Inferior parietal cortex (tissue), 1 donor: ENCODE data around the gene MYOM1.
"Not testable (repeated sequence)": the region's sequence is repeated elsewhere in the genome, so short reads cannot be mapped to it uniquely, and the experiment has no call there.

Experiments used
- DNase-seq: peaks from one replicate; pipeline ENCODE4 v3.0.0-alpha.2; 2016; ENCODE audit errors: extremely low spot score

The MYOM1 gene

DNA sequence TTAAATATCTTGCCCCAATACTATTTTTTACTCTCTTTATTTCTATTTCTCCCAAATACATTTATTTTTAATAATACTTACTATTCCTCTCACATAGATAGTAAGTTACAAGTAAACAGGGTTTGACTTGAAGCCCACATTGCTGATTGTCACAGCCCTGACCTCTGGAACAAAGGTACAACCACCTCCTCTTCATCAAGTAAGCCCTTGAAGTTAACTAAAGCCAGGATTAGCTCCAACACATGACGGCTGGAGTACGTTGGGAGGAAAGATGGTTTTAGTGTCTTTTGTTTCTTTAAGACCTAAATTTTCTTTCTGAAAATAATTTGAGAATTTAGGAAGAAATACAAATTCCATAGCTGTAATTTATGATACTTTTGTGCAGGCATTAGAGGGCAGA is 949 bp downstream of the MYOM1 start:
- no peak for DNase-seq

DNA sequence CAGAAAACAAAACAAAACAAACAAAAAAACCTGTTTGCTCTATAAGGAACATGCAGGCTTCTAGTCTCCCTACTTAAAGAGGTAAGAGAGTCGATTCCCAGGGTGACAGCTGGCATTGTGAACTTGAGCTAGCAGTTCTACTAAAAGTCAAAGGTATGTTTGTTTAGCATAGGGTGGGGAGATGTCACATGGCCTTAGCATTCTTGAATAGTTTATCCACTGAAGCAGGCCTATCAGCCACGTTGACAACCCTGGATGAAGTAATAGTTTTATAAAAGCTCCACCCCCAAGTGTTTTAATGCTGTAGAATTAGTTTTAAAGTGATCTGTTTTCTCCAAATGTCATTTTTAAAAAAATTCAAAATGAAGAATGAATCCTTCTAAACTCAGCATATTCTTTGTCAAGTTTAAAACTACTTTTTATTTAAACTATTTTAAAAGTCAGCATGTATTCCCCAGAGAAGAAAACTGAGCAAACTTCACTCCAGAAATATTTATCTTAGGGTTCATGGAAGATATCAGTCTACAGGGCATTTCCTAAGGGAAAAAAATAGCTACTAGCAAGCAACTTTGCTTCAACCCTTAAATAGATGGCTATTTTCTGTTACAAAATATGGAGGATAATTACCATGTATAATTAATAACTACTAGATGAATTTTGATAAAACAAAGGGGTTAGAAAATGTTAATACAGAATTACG is 1.7 kb downstream of the MYOM1 start:
- DNase-seq: no peak

- DNase-seq: no peak
Measured at GRCh38 chr18:3216987-3217386, 2.8 kb downstream of the MYOM1 start.

DNA sequence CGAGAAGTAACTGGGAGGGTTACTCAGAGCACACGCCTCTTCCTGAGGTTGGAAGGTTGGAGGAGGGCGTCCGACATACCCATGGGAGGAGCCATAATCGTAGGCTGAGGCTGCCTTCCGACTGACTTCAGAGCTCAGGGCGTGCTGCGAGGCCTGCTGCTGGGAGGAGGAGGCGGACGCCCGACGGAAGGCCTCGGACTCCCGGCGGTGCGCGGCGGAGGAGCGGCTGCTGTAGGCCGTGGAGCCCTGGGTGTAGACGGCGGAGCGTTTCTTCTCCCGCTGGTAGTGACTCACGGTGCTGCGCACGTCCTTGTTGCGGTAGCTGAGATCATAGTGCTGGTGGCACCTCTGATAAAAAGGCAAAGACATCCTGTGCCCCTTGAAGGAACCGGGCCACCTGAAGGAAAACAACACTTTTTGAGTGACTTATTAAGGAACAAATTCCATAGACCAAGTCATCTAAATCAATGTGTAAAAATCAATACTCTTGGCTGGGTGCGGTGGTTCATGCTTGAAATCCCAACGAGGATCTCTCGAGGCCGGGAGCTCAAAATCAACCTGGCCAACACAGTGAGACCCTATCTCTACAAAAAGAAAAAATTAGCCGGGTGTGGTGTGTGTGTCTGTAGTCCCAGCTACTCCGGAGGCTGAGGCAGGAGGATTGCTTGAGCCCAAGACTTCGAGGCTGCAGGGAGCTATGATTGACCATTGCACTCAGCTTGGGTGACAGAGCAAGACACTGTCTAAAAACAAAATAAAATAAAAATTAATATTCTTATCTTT is 4.7 kb downstream of the MYOM1 start:
- no peak for DNase-seq

DNA sequence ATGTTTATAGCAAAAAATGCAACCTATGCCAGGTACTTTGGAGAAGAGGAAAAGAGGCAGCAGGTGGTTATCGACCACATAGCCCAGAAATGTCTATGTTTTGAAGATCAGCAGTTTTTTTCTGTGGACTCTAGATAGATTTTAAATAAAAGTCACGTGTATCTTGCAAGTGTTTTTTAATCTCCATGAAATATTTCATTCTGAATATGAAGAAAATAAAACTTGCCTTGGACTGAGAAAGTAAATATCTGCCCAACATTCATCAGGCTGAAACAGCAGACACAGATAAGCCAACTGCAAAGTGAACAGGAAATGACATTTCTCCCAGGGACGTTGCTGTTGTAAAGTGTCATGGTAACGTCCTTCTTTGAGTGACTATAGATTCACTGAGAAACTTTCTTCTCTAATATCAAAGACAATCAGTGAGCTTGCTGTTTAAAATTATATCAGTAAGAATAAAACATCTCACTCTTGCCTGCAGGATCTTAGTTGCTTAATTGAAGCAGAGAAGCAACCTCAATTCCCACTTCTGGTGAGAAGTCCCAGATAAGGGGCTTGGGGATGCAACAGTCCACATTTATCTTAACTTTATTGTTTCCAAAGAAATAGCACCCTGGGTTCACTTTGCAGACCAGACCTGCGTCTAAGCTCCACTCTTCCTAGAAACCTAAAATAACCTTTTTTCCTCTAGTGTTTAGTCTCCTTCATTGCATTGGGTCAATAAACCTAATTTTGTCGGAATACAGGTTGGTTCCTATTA is 6.3 kb downstream of the MYOM1 start:
- no peak for DNase-seq

DNA sequence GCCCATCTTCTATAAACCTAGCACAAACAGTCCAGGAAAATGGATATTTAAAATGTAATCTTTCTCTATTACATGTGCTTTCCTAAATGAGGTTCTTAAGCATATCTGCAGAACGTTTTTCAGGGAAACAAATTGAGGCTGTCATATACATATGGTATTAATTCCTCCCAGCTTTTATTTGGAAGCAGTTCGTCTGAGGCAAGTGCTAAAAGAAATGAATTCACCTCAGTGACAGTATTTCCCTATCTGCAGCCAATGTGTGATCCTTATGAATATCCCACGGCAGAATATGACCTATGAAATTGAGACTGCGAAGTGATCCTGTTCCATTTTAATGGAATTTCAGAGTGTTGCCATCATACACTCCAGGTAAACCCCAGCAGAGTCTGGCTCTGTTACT is 7.1 kb downstream of the MYOM1 start:
- no peak for DNase-seq

DNA sequence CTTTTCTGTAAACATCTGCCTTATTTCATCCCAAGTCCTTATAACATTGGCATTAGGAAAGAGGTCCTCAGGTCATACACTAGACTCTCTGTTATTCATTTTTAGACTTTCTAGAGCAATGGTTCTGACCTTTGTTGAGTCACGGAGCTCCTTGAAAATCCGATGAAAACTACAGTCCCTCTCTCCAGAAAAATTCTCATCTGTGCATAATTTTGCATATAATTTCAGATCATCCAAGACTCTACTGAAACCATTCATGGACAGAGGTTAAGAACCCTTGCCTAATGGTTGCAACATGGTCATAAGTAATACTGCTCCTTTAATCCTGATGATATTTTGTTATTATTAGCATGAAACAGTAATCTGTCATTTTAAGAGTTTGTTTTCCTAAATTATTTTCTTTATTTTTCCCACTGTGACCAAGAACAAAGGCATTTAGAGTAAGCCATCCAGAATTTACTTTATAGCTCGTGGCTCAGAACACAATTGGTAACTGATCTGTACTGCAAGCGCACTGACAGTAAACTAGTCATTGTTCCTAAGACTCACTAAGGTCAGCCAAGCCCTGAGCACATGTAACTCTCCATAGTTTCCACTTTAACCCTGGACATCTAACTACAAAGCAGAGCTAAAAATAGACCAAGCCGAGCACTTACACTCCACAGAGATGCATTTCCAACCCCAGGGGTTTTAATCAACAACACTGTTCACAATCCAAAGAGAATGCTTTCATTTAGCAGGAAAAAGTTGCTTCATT is 8.4 kb downstream of the MYOM1 start:
- no peak for DNase-seq

DNA sequence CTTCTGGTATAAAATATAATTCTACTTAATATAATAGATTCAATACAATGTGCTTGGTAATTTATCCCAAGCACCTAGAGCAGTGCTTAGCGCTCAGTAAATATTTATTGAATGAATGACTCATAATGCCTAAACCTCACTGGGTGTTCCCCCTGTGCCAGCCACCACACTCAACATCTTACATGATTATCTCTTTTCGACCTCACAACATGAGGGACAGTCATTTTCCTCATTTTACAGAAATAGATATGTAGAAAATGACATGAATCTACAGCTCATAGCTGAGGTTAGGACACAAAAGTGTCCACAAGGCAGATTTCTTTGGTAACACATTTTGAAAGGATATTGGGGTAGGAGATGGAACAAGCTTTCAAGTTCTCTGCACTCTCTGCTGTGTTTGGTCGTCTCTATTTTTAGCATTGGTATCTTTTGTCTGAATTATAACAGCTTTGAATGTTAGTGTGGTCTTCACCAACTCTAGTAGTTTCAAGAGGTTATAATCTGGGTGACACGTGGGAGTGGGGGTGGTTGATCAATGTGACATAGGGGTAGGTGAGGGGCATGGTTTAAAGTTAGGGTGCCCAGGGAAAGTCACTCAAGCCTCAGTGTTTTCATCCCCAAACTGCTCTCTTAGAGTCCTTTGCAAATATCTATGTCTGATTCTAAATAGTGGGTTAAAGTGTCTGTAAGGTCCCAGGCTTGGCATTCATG is 9.8 kb downstream of the MYOM1 start:
- DNase-seq: no peak

- no peak for DNase-seq
Measured at GRCh38 chr18:3207565-3207964, 12.2 kb downstream of the MYOM1 start.

DNA sequence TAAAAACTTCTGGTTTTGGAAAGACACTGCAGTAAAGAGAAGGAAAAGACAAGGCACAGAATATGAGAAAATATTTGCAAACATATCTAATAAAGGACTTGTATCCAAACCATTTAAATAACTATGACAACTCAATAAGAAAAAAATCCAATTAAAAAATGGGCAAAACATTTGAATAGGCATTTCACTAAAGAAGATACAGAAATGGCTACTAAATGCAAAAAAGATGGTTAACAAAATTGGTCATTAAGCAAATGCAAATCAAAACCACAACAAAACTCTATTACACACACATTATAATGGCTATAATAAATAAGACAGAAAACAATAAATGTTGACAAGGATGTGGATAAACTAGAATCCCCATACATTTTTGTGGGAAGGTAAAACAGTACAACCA is 14.5 kb downstream of the MYOM1 start:
- DNase-seq: no peak

DNA sequence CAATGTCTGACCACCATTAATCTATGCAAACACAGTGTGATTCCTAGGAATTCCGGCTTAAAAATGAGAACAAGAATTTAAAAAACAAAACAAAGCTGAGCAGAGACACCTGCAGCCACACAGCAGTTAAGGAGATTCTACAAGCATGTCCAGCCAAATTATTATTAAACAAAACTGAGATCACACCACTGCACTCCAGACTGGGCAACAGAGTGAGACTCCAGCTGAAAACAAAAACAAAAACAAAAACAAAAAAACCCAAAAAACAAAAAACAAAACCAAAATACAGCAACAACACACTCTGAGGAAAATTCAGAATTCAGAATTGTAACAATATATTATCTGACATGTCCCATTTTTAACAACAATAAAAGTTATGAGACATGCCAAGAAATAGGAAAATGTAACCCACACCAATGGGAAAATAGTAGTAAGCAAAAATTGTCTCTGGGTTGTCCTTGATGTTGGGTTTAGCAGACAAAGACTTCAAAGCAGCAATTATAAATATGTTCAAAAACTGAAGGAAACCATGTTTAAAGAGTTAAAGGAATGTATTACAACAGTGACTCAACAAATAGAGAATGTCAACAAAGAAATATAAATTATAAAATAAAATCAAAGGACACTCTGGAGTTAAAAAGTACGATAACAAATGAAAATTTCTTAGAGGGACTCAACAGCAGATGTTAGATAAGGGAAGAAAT is 19.7 kb downstream of the MYOM1 start:
- DNase-seq: no peak

- DNase-seq: not testable (repeated sequence)
Measured at GRCh38 chr18:3198260-3198860, 21.4 kb downstream of the MYOM1 start.

DNA sequence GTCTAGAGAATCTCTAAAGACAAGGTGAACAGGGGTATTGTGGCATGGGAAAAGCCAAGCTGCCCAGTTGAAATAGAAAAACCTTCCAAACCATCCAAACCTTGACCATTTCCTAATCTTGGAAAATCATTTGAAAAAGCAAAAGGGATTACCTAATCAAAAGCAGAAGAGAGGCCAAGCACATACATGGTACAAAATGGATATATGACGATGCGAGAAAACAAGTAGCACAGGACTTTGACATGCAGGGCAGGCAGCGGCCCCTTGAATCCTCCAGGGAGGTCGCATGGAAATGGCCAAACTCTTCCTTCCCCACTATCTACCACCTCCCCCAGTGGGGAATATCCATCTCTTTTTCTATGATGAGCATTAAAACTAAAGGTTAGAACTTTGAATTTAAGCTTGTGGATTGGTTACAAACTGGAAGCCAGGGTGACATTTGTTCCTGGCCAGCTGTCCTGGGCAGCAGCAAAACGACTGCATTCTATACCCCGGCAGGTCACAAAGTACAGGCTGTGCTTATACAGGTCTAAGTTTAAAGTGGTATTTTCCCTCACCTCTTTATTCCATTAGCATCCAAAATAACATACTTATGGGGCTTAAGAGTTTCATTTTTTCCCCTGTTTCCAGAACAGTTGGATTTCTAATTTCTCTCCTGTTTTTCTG is 24.7 kb downstream of the MYOM1 start:
- DNase-seq: no peak

DNA sequence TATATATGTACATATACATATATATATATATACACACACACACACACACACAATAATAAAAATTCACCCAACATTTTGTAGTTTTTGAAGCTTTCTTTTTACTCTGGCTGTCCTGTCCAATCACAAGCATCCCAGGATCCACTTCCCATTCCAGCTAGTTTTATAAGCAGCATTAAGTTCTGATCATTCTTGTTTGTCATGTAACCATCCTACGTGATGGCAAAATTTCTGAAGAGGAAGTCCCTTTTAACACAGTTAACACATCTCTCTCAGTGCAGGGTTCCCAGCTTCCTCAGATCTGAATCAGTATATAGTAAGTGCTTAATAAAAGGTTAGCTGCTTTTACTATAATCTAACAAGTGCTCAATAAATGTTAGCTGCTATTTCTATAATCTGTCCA is 26.4 kb downstream of the MYOM1 start:
- DNase-seq: no peak

DNA sequence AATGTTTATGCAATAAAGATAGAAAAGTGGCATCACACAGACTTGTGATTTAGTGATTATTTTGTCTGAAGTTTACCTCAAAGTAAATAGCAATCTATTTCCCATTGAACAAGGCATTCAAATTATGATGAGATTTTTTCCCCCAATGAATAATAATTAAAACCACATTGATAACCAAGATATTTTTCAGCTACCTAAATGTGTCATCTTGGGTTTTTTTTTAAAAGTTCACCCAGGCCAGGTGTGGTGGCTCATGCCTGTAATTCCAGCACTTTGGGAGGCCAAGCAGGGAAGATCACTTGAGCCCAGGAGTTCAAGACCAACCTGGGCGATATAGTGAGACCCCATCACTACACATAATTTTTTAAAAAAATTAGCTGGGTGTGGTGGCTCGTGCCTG is 27.0 kb downstream of the MYOM1 start:
- DNase-seq: no peak

GRCh38 chr18:3192286-3192685 is 27.5 kb downstream of the MYOM1 start:
- DNase-seq: no peak

- DNase-seq: no peak
Measured at GRCh38 chr18:3190610-3191009, 29.2 kb downstream of the MYOM1 start.

DNA sequence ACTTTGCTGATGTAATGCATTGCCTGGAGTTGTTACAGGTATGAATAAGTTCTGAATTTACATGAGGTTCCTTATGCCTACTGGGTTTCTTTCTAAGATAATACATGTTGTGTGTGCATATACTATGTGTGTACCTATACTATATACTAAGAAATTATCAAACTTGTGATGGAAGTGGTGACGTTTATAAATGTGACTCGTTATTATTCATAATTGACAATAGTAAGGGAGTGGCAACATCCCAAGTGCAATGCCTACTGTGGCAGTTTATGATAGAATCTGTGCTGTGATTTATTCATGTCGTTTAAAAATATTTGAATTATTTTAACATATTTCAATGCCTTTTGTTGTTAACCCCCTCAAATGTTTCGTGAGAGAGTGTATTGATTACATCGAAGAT is 29.9 kb downstream of the MYOM1 start:
- DNase-seq: no peak
